Measurements from ENCODE around the gene ALDH2.
"Not testable (repeated sequence)": the region's sequence is repeated elsewhere in the genome, so short reads cannot be mapped to it uniquely, and the experiment has no call there.

Gene ALDH2

DNA sequence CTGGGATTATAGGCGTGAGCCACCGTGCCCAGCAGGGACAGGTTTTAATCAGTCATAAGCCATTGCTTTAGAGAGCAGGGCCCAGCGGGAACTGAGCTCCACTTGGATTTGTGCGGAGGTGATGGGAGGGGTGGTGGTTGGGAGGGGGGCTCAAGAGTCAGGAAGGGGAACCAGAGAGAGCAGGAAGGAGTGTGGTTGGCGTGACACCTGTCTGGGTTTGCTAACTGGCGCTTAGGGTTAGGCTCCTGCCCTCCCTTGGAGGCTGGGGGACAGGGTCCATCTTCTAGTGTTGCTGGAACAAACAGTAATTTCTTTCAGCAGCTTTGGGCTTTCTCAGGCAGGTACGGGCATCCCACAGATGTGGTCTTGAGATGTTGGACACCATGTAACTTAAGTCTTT, 7.5 kb upstream of the ALDH2 start:
- no peak for DNase-seq (ENCODE audit: low read depth)

DNA sequence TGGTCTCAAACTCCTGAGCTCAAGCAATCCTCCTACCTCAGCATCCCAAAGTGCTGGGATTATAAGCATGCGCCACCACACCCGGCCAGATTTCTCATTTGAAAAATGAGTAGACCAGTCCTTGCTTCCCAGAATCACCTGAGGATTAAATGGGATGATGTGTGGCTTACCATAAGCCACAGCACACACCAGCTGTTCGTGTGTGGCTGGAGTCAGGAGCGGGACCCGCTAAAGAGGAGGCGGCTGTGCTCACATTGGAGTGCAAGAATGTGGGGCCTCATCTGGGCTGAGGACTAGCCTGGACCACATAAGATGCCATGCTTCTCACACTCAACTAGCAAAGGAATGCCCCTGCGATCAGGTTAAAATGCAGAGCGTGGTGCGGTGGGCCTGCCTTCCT, 6.7 kb upstream of the ALDH2 start:
- DNase-seq (ENCODE audit: low read depth), result no peak

DNA sequence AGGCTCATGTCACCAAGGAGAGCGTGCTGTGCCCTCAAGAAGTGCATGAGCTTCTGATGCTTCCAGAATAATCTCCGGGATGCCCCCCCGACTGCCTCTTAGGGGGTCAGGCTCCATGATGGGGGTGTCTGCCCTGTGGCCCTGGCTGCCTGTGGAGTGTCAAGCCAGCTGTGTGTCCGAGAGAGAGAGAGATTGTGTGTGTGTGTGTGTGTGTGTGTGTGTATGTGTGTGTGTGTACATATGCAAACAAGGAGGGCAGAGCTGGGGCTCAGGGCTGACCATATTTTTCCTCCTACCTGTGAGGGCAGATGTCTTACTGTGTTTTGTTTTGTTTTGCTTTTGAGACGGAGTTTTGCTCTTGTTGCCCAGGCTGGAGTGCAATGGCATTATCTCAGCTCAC, 5.6 kb upstream of the ALDH2 start:
- no peak for DNase-seq (ENCODE audit: low read depth)

DNA sequence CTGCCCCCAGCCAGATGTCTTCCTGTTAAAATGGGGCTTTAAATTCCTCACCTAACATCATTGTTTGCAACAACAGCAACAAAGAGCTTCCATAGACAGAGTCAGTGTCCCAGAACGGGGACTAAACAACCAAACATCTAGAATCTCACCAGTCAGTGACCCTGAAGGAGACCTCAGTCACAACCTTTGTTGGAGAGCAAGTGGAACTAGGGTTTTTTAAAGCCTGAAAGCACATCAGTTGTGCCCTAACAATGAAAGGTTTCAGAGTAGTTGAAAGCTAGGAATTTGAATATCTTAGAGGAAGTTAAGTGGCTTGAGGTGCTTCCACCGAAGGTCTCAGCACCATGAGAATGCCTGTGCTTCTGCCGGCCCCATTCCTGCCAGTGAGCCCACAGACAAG, 5.0 kb upstream of the ALDH2 start:
- no peak for DNase-seq (ENCODE audit: low read depth)

DNA sequence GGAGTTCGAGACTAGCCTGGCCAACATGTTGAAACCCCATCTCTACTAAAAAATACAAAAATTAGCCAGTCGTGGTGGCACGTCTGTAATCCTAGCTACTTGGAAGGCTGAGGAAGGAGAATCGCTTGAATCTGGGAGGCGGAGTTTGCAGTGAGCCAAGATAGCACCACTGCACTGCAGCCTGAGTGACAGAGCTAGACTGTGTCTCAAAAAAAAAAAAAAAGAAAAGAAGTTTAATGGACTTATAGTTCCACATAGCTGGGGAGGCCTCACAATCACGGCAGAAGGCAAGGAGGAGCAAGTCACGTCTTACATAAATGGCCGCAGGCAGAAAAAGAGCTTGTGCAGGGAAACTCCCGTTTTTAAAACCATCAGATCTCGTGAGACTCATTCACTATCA, 3.2 kb upstream of the ALDH2 start:
- not testable (repeated sequence) for DNase-seq (ENCODE audit: low read depth)

DNA sequence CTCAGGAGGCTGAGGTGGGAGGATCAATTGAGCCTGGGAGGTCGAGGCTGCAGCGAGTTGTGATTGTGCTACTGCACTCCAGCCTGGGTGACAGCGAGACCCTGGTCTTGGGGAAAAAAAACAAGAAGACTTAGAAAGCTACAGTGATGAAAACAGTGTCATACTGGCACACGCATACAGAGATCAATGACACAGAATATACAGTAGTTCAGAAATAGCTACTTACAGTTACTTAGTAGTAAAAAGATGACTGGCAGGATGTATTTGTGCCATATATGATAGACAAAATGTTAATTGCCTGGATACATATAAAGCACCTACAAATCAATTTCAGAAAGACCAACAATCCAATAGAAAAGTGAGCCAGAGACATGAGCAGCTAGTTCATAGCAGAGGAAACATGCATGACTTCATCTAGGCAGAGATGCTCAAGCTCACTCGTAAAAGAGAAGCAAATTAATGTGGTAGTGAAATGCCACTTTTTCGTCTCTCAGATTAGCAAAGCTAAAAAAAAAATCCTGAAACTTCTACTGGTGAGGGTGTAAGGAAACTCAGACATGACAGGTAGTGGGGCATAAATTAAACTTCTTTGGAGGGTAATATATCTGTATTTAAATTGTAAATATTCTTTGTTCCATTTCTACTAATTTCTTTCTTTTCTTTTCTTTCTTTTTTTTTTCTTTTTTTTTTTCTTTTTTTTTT, 2.5 kb upstream of the ALDH2 start:
- no peak for DNase-seq (ENCODE audit: low read depth)

DNA sequence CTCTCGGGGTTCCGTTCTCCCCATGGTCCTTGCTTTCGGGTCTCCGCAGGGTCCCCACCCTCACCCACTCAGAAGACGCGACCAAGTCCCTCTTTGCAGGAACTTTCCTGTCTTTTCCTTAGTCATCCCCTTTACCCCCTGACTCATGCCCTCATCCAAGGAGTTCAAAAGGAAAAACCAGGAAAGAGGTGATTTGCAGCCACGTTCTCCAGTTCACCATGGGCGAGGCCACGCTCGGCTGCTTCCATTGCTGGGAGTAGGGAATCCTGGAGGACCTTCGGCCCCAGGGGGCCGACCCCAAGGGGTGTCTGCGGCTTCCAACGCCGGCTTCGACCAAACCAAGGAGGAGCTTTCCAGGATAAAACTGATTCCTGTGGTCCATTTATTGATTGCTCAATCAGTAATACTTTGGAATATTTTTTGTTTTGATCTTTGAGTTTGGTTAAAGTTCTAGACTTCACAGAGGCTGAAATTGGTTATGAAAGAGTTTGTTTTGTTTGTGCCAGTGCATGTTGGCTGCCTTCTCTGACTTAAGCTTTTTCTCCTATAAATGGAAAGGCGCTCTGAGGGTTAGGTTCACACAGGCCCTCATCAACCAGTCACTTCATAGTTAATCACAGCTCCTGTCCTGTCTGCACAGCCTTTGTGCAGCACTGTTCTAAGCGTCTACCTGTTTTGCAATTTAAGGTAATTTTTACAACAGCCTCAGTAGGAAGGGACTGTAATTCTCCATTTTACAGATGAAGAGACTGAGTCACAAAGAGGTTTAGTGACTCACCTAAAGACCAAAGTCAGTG, 827 bp downstream of the ALDH2 start:
- DNase-seq (ENCODE audit: low read depth), result no peak

DNA sequence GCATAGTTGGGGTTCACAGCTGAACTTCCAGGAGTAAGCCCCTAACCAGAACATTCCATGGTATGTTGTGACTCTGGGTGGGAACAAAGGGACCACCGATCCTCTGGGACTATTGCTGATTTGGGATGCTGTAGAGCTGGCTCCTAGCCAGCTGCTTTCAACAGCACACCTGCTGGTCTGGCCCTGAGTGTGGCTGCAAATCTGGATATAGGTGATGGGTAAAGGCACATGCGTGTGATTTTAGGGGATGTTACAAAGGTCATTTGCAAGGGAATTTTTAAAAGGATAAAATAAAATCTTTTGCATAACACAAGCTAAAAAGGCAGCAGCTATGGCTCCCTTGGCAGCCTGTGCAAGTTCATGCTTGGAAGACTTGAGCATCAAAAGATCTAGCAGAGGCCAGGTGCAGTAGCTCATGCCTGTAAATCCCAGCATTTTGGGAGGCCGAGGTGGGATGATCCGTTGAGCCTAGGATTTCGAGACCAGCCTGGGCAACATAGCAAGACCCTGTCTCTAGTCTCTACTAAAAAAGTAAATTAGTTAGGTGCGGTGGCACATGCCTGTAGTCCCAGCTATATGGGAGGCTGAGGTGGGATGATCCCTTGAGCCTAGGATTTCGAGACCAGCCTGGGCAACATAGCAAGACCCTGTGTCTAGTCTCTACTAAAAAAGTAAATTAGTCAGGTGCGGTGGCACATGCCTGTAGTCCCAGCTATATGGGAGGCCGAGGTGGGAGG, 1.6 kb downstream of the ALDH2 start:
- DNase-seq (ENCODE audit: low read depth), result no peak

DNA sequence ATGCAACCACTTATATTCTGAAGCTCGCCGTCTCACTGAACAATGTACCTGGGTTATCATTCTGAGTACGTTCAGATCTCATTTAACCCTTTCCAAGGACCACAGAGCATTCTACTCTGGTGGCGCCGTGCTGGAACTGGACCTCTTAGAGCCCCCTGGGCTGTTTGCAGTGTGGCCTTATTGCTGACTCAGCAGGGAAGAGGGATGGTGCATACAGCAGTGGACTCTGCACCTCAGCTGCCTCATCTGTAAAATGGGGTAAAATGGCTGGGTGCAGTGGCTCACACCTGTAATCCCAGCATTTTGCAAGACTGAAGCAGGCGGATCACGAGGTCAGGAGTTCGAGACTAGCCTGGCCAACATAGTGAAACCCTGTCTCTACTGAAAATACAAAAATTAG, 2.9 kb downstream of the ALDH2 start:
- no peak for DNase-seq (ENCODE audit: low read depth)

DNA sequence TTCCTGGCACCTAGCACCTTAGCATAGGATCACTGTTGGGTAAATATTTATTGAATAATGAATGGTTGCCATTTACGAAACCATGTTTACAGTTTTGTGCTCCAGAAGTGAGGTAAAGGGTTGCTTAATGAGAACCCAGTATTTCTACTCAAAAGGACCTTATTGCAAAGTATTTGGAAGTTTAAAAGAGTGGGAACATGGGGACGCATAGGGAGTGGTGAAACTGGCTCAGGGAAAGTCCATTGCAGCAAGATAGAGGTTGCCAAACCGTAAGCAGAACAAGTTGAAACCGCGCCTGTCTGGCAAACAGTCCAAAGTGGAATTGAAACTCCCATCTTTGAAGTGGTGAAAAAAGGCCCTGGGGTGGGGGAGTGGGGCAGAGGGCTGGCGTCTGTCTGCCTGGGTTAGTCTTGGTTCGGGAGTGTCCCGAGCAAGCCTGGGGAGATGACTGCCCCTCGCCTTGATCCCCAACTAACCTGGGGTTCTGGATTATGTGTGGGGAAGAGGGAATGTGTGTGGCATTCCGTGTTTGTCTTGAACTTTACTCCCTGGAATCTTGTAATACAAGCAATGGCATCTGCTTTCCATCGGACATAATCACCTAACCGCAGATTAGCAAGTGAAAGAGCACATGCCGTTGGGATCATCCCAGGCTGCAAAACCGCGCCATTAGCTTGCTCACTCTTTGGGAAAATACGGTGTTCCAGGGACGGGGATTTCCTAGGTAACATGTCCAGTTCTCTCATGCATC, 7.2 kb downstream of the ALDH2 start:
- no peak for DNase-seq (ENCODE audit: low read depth)

DNA sequence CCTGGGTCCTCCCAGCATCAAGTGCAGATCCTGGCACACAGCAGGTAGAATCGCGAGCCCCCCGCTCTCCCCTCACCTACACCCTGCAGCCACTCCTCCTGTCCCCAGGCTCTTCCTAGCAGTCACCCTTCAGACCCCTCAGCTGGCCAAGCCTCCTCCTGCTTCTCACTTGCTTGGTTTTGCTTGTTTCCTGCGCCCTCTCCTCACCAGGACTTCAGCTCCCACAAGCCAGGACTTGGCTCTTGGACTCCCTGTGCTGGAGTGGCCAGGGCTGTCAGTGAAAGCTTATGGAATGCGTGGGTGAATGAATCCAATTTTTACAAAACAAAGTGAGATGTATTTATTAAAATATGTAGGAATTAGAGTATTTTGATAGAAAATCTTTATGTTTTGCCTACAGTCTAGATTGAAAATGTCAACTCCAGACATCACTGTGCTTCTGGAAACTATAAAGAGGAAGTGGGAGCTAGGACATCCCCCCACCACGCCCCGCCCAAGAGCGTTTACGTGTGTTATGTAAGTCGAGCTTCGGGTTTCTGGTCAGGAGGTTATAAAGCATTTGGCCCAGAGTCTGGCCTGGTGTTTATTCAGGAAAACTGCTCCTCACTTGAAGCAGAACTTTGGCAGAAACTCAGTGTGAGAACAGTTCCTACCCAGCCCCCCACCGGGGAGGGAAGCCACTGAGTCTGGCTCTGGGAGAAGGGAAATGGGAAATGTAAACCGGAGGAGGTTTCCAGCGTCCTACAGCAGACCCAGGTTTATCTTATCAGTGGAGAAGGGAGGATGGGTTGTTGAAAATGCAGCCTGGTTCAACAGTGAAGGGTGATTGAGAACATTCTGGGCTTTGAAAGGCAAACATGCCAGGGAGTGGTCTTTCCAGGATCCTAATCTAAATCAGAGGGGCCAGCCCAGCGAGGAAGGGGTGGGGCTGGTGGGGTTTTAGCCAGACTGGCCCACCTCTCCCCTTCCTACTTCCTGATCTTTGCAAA, 8.8 kb downstream of the ALDH2 start:
- DNase-seq (ENCODE audit: low read depth), result no peak

DNA sequence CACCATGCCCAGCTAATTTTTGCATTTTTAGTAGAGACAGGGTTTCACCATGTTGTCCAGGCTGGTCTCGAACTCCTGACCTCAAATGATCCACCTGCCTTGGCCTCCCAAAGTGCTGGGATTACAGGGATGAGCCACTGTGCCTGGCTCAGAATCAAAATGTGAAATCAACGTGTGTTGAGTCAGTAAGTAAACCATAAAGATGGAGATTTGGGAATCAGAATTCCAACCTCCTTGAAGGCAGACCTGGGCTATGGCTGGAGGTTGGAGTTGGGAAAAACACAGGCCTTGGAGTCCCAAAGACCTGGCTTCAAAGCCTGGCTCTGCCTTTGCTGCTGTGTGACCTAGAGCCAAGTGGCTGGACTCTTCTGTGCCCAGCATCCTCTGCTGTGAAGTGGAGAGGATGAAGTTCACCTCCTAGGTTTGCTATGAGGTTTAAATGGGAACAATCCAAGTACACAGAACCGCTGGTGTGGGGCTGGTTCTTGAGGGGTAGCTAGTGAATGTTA, 10.2 kb downstream of the ALDH2 start:
- DNase-seq (ENCODE audit: low read depth), result no peak

DNA sequence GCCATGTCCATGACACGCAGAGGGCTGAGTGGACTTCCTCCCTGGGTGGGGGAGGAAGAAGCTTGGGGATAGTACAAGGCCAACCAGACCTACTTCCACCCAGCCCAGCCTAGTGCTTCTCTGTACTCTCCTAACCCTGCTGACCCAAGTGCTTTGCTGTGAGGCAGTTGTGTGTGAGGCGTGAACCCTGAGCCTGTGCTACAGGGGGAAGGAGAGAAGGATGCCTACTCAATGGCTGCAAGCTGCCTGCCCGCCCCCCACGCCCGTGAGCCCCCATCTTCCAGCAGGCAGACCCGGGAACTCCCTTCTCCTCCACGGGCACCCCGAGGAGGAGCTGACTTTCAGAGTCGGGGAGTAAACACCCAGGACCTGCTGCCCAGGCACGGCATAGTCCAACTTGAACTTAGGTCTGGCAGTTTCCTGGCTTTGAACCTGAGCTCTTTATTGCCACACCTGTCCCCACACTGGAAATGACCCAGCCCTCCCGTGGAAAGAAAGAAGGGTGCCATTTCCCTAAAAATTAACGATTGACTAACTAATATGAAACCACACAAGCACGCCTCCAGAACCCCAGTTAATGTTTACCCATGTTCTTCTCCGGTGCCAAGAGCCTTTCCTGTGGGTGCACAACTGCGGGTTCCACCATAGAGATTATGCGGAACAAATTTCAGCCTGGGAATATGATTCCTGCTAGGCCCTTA, 10.8 kb downstream of the ALDH2 start:
- no peak for DNase-seq (ENCODE audit: low read depth)

DNA sequence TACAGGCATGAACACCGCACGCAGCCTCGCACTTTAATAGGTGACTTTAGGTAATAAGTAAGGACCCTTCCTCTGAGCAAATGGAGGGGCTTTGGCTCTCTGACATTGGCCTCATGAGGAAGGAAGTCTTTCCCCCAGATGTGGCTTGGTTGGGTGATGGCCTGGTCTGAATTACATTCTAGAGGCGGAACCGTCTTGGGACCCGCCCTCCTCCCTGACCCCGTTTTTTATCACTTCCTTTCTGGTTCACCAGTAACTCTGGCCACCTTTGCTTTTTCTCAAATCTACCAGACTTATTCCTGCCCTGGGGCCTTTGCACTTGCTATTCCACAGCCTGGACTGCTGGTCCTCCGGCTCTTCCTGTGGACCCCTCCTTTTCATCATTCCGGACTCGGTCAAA, 13.4 kb downstream of the ALDH2 start:
- no peak for DNase-seq (ENCODE audit: low read depth)

DNA sequence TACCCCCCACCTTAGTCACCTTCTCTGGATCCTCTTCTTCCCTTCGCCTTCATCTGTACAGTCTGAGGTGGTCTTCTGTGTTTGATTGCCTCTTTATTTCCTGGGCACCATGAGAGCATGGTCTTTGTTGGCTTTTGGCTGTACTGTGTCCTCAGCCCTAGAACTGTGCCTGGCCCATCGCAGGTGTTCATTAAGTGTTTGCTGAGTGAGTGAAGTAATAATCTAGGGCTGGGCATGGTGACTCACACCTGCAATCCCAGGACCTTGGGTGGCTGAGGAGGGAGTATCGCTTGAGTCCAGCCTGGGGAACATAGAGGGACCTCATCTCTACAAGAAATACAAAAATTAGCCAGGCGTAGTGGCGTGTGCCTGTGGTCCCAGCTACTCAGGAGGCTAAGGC, 13.9 kb downstream of the ALDH2 start:
- no peak for DNase-seq (ENCODE audit: low read depth)

DNA sequence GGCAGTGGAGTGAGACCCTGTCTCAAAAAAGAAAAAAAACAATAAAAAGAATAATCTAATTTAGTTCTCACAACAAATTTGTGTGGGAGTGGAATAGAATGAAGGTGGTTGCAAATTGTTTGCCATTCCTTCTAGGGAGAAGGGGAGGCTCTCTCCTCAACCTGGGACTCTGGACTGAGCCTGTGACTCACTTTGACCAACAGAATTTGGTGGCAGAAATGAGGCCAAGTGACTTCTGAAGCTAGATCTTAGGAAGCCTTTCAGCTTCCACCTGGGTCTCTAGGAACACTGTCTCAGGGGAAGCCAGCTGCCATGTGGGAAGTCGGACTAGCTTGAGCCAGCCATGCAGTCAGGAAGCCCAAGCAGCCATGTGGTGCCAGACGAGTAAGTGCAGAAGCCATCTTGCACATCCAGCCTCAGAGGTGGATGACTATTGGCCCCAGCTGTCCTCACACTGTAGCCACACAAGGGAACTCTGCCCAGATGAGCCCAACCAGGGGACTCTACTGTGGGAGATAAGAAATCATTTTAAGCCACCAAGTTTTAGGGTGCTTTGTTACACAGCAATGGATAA, 14.4 kb downstream of the ALDH2 start:
- DNase-seq (ENCODE audit: low read depth), result no peak

DNA sequence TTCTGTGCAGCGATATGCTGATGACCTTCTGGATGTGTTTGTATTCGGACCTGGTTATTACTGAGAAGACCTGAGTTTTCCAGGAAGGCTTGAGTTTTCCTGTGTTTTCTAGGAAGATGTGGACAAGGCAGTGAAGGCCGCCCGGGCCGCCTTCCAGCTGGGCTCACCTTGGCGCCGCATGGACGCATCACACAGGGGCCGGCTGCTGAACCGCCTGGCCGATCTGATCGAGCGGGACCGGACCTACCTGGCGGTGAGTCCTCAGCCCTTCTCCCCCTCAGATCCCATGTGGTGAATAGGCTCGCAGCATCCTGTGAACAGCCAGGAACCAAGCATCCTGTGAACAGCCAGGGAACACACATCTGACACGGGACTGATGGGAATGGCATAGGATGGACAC, 16.3 kb downstream of the ALDH2 start:
- DNase-seq (ENCODE audit: low read depth), result no peak

DNA sequence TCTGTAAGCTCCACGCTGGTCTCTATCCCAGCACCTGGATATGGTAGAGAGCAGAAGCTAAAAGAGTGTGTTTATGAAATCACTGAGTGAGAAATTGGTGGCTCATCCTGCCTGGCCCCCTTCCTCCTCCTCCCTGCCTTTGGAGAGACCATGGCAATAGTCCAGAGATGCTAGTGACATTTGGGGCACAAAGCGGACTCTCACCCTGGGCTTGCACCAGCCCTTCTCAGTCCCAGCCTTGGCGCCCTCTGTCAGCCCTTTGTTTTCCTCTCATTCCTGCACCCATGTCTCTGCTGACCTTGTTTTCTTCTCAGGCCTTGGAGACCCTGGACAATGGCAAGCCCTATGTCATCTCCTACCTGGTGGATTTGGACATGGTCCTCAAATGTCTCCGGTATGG, 18.2 kb downstream of the ALDH2 start:
- no peak for DNase-seq (ENCODE audit: low read depth)

DNA sequence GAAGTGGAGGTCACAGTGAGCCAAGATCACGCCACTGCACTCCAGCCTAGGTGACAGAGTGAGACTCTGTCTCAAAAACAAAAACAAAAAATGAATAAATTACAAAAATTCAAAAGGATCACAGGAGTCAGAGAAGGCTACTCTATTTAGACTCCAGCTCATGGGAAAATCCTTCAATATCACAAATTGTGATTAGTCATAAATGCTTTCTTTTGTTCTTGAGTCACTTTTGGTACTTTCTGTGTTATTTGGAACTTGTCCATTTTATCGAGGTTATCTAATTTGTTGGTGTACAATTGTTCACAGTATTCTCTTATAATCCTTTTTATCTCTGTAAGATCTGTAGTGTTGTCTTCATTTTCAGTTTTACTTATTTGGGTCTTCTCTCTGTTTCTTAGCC, 18.9 kb downstream of the ALDH2 start:
- DNase-seq (ENCODE audit: low read depth), result no peak

DNA sequence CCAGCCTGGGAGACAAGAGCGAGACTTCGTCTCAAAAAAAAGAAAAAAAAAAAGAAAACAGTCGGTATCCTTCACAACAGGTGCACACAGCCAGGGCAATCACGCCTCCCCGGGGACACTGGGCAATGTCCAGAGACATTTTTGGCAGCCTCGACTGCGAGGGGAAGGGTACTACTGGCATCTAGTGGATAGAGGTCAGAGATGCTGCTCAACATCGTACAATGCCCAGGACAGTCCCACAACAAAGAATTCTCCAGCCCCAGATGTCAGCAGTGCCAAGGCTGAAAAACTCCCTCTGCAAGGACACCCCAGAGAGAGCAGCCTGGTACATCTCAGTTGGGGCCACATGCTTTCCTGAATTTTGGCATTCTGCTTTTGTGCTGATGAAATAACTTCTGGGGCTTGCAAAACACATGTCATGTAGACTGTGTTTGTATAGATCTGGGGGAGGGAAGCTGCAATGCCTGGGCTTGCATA, 21.5 kb downstream of the ALDH2 start:
- DNase-seq (ENCODE audit: low read depth), result no peak

Measured in stimulated activated CD8-positive, alpha-beta memory T cell treated with anti-CD3 and anti-CD28 coated beads, Interleukin-12 subunit alpha, Interleukin-12 subunit beta, amount 100 ng/mL, for 4 hours (primary cell).